C4-2B (cell line): ENCODE data around the gene LRRC59.
A peak's percentile ranks its signal among the peaks of the same experiment; 100 is the strongest.

ENCODE experiments used
- H3K27ac ChIP-seq: fragments of 450-650 bp; 2 replicates; pipeline ENCODE4 v1.5.1; 2017
- ZFX ChIP-seq: fragments of 450-650 bp; IDR thresholded peaks from 2 replicates; pipeline ENCODE4 v1.6.1; 2017
- TF ChIP-seq, protein P1 (sequence below): fragments of 450-650 bp; conservative IDR thresholded peaks from 2 replicates; pipeline ENCODE4 v1.5.1; 2017; ENCODE audit warnings: mild to moderate bottlenecking

The LRRC59 gene

DNA sequence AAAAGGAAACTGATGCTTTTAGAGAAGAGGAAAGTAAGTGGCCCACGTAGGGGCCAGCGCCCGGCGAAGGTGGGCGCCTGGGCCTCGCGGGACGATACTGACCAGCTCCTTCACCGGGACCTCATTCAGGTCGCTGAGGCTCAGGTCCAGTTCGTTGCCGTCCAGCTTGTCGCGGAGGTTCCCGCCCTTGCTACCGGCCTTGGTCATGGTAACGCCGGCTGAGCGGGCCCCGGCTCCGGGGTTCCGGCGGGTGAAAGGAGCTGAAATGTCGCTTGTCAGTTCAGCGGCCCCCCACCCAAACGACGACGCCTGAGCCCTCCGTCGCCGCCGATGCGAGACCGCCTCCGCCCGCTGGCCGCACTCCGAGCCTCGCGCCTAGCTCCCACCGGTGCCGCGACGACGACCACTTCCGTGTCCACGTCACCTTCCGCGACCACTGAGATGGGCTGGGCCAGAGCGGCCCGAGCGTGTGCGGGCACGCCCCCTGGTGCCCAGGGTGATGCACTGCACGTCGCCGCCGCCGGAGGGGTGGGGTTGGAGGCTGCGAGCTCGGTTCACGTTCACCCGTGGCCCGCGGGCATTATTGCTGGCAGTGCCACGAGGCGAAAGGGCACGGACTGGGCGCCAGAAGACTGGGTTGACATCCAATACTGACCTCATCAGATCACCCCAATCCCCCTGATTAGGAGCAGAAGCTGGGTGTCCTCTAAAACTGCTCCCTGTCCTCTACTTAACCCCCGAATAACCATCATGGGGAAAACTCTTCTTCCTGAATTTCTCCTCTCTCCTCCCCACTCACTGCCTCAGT lies at the start of gene LRRC59:
TSS of gene LRRC59 (minus strand) at position 413 of the 808 bp plus-strand sequence. CDS start at position 207, 206 bp downstream.
- TF ChIP-seq, protein P1, sequence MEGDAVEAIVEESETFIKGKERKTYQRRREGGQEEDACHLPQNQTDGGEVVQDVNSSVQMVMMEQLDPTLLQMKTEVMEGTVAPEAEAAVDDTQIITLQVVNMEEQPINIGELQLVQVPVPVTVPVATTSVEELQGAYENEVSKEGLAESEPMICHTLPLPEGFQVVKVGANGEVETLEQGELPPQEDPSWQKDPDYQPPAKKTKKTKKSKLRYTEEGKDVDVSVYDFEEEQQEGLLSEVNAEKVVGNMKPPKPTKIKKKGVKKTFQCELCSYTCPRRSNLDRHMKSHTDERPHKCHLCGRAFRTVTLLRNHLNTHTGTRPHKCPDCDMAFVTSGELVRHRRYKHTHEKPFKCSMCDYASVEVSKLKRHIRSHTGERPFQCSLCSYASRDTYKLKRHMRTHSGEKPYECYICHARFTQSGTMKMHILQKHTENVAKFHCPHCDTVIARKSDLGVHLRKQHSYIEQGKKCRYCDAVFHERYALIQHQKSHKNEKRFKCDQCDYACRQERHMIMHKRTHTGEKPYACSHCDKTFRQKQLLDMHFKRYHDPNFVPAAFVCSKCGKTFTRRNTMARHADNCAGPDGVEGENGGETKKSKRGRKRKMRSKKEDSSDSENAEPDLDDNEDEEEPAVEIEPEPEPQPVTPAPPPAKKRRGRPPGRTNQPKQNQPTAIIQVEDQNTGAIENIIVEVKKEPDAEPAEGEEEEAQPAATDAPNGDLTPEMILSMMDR = peak; percentile 99
- TF ChIP-seq ZFX = peak; percentile 69
- peak within 1 kb of the TSS; percentile 91 for H3K27ac ChIP-seq

DNA sequence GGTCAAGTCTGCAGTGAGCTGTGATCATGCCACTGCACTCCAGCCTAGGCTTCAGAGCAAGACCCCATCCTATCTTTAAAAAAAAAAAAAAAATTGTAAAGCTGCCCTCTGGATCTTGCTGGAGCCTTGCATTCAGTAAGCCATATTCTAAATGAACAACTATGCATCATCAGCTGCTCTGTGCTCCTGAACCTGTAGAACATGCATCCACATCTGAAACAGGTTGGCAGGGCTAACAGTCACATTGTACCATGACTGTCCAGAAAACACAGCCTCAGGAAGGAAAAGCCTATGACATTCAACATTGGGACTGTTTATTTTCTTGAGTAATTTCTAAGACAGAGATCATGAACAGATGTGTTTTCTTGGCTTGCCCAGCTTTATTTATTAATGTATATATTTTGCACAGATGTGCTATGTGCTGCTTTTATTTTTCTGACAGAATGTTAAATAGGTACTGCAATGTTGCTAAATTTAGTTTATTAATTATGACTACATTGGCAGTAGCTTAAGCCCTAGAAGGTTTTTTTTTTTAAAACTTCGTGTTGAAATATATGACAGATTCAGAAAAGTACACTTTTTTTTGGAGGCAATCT lies 48.5 kb upstream of the LRRC59 start:
- TF ChIP-seq ZFX = no peak
- TF ChIP-seq, protein P1 = no peak
- no peak overlapping the region for H3K27ac ChIP-seq

DNA sequence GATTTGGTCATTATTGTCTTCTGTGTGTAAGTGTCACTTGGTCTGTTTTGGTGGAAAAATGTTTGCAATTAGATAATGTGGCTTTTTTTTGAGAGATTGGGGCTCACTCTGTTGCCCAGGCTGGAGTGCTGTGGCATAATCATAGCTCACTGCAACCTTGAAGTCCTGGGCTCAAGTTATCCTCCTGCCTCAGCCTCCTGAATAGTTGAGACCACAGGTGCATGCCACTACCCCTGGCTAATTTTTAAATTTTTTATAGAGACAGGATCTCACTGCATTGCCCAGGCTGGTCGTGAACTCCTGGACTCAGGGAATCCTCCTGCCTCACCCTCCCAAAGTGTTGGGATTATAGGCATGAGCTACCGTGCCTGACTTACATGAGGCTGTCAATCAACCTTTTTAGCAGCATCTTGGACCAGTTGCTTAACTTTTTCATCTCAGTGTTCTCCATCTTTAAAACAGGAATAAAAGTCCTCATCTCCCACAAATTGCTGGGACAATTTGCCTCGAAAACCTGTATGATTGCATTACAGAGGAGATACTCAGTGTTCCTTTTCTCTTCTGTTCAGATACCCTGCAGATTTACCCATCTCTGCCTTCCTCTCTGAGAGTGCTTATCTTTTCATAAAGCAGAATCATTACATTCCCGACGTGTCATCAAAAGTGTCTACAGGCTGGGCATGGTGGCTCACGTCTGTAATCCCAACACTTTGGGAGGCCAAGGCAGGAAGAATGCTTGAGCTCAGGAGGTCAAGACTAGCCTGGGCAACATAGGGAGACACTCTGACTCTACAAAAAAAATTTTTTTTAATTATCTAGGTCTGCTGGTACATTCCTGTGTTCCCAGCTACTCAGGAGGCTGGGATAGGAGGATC lies 47.8 kb upstream of the LRRC59 start:
- TF ChIP-seq ZFX = no peak
- TF ChIP-seq, protein P1 = no peak
- no peak overlapping the region for H3K27ac ChIP-seq

DNA sequence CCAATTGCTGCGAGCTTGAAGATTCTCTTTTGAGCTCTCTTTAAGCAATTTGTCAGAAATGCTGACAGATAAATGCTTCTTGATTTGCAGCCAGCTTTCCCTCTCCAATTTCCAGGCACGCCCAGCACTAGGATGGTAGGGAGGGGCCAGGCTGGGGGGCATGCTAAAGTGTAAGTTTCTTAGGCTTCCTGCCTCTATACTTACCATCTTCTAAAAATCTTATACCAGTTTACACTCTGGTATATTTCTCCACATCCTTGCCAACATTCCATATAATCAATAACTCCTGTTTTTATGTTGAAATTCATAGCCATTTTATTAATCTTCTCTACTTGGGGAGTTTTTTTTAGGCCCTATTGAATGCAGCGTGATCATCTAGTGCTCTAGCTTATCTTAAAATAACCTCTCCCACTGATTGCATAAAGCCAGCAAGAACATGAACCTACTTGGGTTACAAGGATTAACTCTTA lies 46.2 kb upstream of the LRRC59 start:
- no peak overlapping the region for H3K27ac ChIP-seq
- TF ChIP-seq, protein P1 = no peak
- no peak for TF ChIP-seq ZFX

DNA sequence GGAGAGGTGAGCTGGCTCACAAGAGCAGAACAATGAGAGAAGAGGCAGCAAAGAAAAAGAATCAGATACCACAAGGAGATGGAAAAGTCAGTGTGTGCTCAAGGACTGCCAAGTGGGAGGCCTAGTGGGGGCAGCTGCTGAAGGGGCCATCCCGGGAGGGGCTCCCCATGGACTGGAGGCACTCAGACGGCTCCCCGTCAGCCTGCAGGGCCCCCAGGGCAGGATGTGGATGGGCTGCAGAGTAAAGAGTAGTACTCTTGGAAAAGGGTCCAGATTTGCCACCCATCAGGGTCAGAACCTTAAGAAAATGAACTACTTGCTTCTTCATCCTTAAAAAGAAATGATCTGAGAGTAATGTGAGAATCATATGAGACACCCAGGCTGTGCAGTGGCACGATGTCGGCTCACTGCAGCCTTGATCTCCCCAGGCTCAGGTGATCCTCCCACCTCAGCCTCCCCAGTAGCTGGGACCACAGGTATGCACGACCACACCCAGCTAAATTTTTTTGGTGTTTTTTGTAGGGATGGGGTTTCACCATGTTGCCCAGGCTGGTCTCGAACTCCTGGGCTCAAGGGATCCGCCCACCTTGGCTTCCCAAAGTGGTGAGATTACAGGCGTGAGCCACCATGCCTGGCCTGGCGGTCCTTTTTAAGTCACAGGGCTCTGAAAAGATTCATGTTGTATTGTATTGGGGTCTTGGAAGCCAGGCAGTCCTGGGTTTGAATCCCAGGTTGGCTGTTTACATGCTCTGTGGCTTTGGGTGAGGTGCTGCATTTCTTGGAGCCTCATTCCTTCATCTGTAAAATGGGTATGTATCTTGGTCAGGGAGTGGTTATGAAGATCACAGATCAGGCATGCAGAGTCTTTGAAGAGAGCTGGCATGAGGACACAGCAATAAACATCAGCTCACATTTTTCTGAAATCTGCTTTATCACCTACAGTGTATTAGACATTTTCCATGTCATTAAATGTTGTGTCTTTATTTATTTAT lies 43.8 kb upstream of the LRRC59 start:
- H3K27ac ChIP-seq = peak overlapping the region; percentile 4; the same call in 1 of the 2 replicates
- TF ChIP-seq, protein P1 = no peak
- no peak for TF ChIP-seq ZFX

DNA sequence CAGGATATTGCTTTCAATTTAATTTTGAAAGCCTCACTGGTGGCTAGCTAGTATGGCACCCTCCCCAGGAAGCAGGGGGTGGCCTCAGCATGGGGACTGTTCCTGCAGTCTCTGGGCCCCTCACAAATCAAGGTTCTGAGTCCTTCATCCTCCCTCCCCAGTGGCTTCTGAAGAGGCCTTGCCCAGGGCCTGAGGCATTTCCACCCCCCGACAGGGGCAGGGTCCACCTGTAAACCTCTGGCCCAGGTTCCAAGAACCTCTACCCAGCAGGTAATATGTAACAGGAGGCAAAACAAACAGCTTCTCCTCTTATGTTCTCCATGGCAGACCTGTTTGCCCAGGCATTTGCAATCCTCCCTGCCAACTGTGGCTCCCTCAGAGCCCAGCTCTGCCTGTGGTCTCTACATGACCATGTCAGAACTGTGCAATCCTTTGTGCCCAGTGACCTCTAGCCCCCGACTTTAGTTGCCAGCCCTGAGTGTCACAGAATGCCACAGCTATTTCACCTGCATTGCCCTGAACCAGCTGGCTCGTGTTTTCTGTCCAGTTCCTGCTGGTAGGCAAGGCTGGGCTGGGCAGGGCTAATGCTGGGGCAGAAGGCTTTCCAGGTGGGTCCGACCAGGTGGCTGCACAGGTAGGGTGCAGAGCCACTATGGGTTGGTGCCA lies 43.0 kb upstream of the LRRC59 start:
- H3K27ac ChIP-seq = peak overlapping the region; percentile 4; the same call in 1 of the 2 replicates
- no peak for TF ChIP-seq ZFX
- TF ChIP-seq, protein P1 = no peak
